Cerebellar nuclear complex (tissue), 1 donor: ENCODE data around the gene RNF150.

Experiments
- DNase-seq, 2 experiments: peaks; one replicate each; lab custom pipeline; 2025; lab: John Stamatoyannopoulos, UW

RNF150 gene

DNA sequence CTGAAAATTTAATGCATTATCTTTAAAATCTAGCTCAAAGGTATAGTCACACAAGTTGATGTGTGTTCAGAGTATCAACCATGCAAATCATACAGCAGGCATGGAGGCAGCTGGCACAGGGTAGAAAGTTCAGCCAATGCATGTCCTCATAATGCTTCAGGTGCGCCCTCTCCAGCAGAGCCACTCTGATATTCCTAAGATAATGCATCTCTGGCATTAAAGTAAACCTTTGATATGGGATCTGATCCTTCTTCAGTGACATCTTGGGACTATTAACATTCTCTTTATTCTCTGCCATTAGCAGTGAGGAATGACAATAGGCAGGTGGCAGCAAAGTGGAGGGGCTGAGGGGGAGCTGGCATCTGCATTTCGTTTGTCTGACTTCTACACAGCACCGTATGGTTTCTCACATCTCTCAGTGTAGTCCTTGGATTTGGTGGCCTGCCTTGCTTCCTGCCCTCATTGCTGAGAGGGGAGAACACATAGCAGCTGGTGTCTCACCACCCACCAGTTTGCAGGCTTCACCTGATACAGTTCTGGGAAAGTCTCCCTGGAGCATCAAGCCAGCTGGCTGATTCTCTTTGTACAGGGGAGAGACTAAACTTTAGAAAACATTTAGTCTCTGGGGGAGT lies 208.4 kb downstream of the RNF150 start:
- peak in 1 of 2 experiments; percentile 32 for DNase-seq

GRCh38 chr4:140906993-140907962 lies 226.0 kb downstream of the RNF150 start:
- peak in 1 of 2 experiments; percentile 4 for DNase-seq

- no peak for DNase-seq
Observed at GRCh38 chr4:140904904-140905303, 228.4 kb downstream of the RNF150 start.

GRCh38 chr4:140903522-140904475 lies 229.5 kb downstream of the RNF150 start:
- no peak for DNase-seq

- DNase-seq, result peak in 1 of 2 experiments; percentile 7
Observed at GRCh38 chr4:140901736-140902336, 231.4 kb downstream of the RNF150 start.

GRCh38 chr4:140893939-140894338 lies 239.3 kb downstream of the RNF150 start:
- no peak for DNase-seq

- DNase-seq, result no peak
Observed at GRCh38 chr4:140888054-140888453, 245.2 kb downstream of the RNF150 start.

- DNase-seq, result no peak
Observed at GRCh38 chr4:140887467-140887866, 245.8 kb downstream of the RNF150 start.

- DNase-seq, result no peak
Observed at GRCh38 chr4:140884431-140885058, 248.7 kb downstream of the RNF150 start.

DNA sequence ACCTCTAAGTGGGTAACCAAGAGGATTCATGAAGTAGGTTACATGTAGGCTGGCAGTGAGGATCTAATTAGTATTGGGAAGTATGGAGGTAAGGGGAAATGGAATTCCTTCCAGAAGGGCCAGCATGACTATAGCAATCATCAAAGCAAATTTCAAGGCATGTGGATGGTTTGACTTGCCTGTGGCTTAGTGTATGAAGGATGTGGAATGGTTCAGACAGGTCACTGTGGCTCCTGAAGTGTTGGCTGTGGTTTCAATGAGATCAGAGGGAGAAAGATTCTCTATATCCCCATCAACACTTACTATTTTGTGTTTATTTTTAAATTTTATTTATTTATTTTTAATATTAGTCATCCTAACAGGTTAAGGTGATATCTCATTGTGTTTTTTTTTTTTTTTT lies 255.5 kb downstream of the RNF150 start:
- DNase-seq, result no peak

DNA sequence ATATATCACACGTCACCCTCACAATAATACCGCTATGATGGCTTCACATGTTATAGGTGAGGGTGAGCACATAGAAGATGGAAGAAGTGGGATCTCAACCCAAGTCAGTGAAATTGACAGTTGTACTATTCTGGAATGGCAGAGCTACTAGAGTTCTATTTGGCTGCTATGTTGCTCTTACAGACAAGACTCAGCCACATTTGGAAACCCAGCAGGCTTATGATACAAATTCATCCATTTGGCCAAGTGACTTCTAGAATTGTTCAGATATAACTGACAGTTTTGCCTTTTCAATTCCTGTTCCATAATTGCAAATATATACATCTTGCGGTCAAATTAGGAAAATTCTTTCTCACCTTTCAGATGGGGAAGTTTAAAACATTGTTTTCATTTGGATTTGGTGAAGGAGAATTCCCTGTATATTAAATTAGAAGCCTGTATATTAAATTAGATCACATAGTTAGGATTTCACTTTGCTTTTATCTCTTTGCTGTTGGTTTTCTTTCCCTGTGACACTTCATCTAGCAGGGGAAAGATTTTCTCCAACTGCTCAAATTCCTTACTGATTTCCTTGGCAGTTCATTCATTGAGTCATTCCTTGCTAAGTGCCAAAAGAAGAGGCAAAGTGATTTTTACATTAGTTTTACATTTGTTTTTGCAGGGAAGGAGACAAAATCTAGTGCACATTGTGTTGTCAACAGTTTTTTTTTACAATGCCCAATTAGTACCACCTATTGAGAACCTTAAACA lies 256.5 kb downstream of the RNF150 start:
- no peak for DNase-seq

GRCh38 chr4:140875746-140876452 lies 257.4 kb downstream of the RNF150 start:
- no peak for DNase-seq

- DNase-seq, result no peak
Observed at GRCh38 chr4:140874056-140874455, 259.2 kb downstream of the RNF150 start.

DNA sequence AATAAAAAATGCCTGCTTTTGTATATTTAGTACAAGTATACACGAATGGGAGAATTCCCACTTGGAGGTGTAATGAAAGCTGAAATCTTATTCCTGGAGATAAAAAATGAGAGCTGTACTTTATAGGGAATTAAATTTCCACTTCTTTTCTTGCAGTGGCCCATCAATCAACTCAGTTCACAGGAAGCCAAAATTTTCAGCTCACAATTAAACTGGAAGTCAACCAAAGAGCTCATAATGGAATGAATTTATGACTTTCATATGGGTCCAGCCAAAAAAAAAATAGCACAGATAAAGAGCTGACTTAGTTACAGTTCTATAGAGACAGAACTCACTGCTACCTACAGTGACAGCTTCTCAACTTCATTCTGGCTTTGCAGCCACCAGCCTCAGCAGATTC lies 261.9 kb downstream of the RNF150 start:
- DNase-seq, result no peak

DNA sequence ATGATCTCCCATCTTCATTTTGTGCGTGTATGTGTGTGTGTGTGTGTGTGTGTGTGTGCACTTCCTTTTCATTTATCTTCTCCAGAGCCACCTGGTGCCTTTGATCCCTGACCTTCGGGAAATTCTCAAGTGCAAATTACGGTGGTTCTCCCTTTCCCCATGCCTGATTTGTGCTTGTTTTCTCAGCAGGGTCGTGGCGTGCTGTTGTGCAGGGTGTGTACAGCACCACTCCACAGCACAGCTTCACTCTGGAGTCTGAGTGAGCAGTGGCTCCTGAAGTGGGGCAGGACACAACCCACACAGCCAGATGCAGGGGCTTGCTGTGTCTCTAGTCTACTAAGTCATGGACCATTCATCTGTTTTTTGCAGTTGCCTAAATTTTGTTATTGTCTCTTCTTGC lies 262.8 kb downstream of the RNF150 start:
- no peak for DNase-seq

- no peak for DNase-seq
Observed at GRCh38 chr4:140869446-140869845, 263.8 kb downstream of the RNF150 start.

GRCh38 chr4:140867356-140867755 lies 265.9 kb downstream of the RNF150 start:
- no peak for DNase-seq

GRCh38 chr4:140866492-140867005 lies 266.7 kb downstream of the RNF150 start:
- no peak for DNase-seq
